HUDEP-2 (cell line): ENCODE measurements around the gene SIVA1.

ENCODE experiments used
- DNase-seq, 76 experiments: peaks; one replicate each; lab custom pipeline; 2025; ENCODE audit not compliant: unreplicated experiment in 76 of 76; lab: John Stamatoyannopoulos, UW

SIVA1 gene

DNA sequence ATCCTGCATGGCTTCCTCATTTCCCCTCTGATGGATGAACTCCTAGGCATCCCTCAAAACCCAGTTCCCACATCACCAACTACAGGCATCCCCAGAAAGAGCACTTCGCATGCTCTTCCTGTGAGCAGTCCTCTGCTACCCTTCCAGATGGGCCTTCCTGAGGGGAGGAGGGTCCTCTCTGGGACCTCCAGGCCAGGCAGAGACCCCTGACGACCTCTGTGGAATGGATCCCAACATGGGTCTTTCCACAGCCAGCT, 40.7 kb downstream of the SIVA1 start:
- no peak for DNase-seq

GRCh38 chr14:104794099-104794498, 41.2 kb downstream of the SIVA1 start:
- DNase-seq, result peak in 11 of 76 experiments; percentile 15 to 40 (median 28)

GRCh38 chr14:104794631-104794992, 41.7 kb downstream of the SIVA1 start:
- DNase-seq, result peak in 2 of 76 experiments; percentile 26 to 37

DNA sequence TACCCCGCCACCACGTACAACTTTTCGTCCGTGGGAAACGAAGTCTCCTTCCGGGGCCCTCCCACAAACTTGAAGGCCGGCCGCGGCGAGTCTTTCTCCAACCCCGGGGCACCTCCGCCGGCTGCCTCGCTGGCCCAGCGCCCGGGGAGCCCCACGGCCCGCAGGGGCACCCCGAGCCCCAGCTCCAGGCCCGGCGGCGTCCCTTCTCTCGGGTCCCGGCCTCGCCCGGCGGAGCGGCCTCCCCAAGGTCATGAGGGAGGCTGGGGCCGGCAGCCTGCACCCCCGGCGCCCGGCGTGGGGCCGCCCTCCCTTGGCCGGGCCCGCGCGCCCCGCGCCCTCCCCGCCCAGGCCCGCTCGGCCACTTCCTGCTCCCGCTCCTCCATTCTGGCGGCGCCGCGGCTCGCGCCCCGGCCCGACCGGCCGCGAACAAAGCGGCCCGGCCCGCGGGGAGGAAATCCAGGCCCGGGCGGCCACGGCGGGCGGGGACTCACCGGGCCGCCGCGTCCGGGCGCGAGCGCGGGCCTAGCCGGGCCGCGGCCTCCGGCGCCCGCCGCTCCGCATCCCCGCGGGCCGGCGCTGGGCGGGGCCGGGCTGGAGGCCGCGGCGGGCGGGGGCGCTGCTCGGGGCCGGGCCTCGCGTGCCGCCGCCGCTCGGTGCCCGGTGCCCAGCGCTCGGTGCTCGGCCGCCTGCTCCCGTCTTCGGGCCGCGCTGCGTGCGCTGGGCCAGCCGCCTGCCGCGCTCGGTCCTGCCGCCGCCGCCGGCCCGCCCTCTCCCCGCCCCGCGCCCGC, 42.2 kb downstream of the SIVA1 start, which contains the start of gene AKT1:
Gene AKT1 (minus strand): TSS at position 756 of the 788 bp plus-strand sequence. CDS start 3,105 bp downstream, outside the sequence.
- peak in 3 of 76 experiments; percentile 21 to 44 (median 31) for DNase-seq

DNA sequence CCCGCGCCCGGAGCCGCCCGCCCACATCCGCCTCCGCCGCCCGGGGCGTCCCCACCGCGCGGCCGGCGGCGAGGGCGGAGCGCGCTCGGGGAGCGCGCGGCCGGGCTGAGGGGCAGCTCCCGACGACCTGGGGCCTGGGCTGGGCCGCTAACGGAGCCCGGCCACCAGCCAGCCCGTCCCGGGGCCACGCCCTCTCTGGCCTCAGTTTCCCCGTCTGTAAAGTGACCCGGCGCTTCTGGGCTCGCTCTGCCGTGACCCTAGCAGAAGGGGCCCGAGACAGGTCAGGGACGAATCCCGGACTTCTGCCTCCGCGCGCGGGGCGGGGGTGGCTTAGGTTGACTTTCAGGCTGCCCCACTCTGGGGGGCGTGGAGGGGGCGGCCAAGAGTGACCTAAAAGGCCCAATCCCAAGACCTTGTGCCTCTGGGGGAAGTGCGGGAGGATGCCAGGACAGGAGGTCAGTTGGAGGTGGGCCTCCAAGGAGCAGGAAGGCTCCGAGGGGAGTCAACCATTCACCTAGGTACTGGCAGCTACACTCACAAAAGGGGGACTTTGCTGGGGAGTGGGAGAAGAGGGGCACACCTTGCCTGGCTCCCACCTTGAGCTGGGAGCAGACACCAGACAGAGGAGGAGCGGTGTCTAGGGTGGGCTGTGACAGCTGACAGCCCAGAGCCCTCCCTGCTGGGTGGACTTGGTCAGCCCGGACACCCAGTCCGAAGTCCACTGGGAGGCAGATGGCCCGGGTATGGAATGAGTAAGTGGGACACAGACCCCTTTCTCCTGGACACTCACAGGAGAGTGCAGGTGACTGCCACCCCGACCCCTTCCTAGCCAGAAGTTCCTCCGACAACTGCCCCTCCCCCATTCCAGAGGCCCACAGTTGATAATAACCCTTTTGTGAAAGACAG, 43.1 kb downstream of the SIVA1 start:
- peak in 24 of 76 experiments; percentile 16 to 56 (median 36) for DNase-seq

- no peak for DNase-seq
Measured at GRCh38 chr14:104796687-104797081, 43.7 kb downstream of the SIVA1 start.

DNA sequence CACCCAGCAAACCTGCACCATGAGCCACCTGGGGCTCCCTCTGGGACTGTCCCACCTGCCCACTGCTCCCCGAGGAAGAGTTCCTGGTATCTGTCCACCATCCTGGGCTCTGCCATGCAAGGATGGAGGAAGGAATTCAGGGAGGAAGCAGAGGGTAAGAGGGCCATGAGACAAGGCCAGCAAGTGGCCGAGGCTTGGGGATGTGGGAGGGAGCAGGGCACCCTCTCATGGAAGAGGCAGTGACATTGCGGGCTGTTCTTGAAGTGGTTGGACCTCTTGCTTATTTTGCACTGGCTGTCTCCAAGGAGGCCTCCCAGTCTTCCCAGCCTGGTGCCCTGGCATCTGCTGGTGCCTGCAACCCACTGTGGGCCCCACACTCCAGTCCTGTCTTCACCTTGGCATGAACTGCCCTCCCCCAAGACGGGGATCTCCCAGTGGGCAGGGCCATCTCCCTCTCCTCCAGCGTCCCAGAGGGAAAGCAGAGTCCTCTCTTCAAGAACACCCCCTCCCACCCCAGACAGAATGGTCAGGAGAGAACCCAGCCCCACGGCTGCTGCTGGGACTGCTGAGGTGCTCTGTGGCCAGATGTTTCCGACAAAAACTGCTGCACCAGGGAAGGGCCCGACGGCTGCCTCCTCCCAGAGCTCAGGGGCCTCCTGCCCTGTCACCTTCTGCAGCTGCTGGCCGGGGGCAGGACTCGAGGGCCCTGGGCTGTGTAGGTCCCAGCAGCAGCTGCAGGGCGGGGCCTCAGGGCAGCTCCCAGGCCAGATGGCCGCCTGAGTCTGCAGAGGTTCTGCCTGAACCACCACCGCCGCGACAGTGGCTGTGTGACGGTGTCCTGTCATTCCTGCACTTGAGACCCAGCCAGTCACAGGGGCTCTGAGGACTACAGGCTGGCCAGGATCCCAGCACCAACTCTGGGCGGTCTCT, 44.4 kb downstream of the SIVA1 start:
- peak in 1 of 76 experiments; percentile 13 for DNase-seq

DNA sequence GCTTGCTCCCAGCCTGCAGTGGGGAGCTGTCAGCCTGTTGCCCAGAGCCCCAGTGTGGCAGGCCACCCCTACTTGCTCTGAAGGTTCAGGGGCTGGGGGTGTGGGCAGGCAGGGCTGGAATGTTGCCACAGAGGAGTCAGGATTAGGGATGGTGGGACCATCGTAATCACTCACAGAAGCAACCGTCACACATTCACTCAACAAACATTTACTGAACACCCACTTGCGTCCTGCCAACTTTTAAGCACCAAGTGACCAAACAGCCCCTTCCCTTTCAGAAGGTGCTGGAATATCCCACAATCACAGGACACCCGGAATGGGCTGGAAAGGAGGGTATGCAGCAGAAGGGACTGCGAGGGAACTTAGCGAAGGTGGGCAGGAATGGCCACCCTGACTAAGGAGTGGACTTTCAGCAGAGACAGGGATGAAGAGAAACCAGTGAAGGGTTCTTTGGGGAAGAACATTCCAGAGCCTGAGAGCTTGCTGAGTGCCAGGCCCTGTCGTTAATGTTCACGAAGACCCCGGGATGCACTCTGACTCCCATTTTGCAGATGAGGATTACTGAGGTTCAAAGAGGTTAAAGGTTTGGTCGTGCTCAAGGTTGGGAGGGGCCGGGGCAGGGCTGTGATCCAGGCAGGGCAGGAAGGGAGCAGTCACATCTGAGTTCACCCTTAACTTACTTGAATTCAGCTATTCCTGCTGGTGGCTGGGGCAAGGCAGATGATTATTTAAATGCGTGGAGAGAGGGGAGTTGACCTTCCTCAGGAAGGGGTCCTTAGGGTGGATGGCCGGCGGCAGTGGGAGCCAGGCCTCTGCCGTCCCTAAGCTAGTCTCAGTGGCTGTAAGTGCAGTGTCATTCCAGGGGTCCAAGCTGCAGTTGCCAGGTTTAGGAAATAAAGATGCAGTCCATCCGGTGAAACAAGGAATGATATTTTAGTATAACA, 45.6 kb downstream of the SIVA1 start:
- no peak for DNase-seq

- no peak for DNase-seq
Measured at GRCh38 chr14:104799244-104800014, 46.5 kb downstream of the SIVA1 start.

DNA sequence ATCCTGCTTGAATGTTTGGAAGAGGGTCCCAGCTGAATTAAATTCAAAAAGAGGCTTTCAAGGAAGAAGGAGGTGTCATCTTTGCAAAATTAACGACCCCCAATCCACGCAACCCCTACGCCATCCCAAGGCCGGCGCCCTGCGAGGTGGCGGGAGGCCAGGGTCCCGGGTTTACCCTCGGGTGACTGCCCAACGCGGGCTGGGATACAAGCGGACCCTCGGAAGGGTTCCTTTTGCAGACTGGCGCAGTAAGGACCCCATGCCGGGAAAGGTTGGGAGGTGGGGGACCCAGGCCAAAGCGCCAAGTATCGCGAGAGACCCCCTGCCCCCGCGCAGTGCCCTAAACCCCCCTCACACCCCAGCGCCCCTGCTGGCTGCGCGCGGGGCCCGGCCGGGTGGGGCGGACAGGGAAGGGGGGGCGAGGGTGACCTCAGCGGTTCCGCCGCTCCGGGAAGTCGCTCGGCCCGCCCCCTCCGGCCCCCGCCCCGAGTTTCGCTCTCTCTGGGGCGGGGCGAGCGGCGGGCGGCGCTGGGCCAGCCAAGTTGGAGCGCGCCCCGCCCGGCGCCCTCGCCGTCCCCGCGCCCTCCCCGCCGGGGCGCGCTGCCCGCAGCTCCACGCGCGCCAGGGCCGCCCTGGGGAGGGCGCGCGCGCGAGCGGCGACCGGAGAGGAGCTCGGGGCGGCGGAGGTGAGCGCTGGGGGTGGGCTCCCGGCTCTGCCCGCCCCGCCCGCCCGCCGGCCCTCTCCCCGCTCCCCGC, 47.2 kb downstream of the SIVA1 start:
- peak in 52 of 76 experiments; percentile 15 to 72 (median 50) for DNase-seq

- DNase-seq, result peak in 13 of 76 experiments; percentile 16 to 42 (median 28)
Measured at GRCh38 chr14:104800771-104801519, 48.0 kb downstream of the SIVA1 start, which contains the start of gene ZBTB42. Gene ZBTB42, plus strand, starts transcription at chr14:104801101. Its CDS starts 97 bp downstream, at chr14:104801198.

GRCh38 chr14:104801520-104802393, 48.8 kb downstream of the SIVA1 start:
- DNase-seq, result no peak

GRCh38 chr14:104802394-104803184, 49.6 kb downstream of the SIVA1 start:
- no peak for DNase-seq

GRCh38 chr14:104803280-104803911, 50.4 kb downstream of the SIVA1 start:
- no peak for DNase-seq

GRCh38 chr14:104803912-104804410, 51.0 kb downstream of the SIVA1 start:
- DNase-seq, result no peak
